Caco-2 (cell line): Measurements from ENCODE around the gene IGSF3. TPM values are rescaled to one million over a fixed set of nuclear protein-coding genes. Genes with fewer than 3 reads are reported as not detected.
A peak's percentile ranks its signal among the peaks of the same experiment; 100 is the strongest.
"Not testable (repeated sequence)": the region's sequence is repeated elsewhere in the genome, so short reads cannot be mapped to it uniquely, and the experiment has no call there.

Source experiments
- BruUV-seq: library from RNA; stranded (reverse); fragments of 400-500 nt; replicated peaks from 2 replicates; lab custom pipeline; 2021; lab: Mats Ljungman, UMichigan
- CTCF ChIA-PET: fragments of 300-600 bp; sonication (Branson Sonifier 250); formaldehyde crosslinking; loops from one replicate; lab custom pipeline; 2022; ENCODE audit warnings: antibody characterized with exemption; lab: Charles Lee
- POLR2A ChIA-PET: fragments of 300-600 bp; sonication (Branson Sonifier 250); formaldehyde crosslinking; loops from one replicate; lab custom pipeline; 2022; ENCODE audit warnings: antibody characterized with exemption; lab: Charles Lee
- DNase-seq, 2 experiments: peaks; one replicate each; pipeline versions ENCODE4 v3.0.0 to v3.0.0-alpha.2; 2020 to 2022
- H3K27me3 ChIP-seq: replicated peaks from 2 replicates; pipeline ENCODE4 v1.6.0; 2011; ENCODE audit warnings: low read length; ENCODE audit not compliant: control insufficient read depth, insufficient read depth
- H3K36me3 ChIP-seq: 2 replicates; pipeline ENCODE4 v1.5.1; 2011; ENCODE audit warnings: low read length; ENCODE audit not compliant: control insufficient read depth, insufficient read depth
- H3K4me1 ChIP-seq: fragments of 250-450 bp; sonication (Bioruptor Pico); 2 replicates; pipeline ENCODE4 v1.5.1; 2020; ENCODE audit warnings: mild to moderate bottlenecking
- H3K4me3 ChIP-seq: 2 replicates; pipeline ENCODE4 v1.5.1; 2011; ENCODE audit warnings: low read depth, mild to moderate bottlenecking, control low read depth, low read length
- H3K9me3 ChIP-seq: fragments of 250-450 bp; sonication (Bioruptor Pico); 2 replicates; pipeline ENCODE4 v1.5.1; 2020; ENCODE audit warnings: mild to moderate bottlenecking, moderate library complexity
- H3K27ac Mint-ChIP-seq: one replicate; pipeline ENCODE4 v1.8.0; 2022; ENCODE audit warnings: mixed read lengths; ENCODE audit not compliant: unreplicated experiment
- H3K27me3 Mint-ChIP-seq: one replicate; pipeline ENCODE4 v1.8.0; 2022; ENCODE audit warnings: mixed read lengths; ENCODE audit not compliant: insufficient read depth, unreplicated experiment
- H3K36me3 Mint-ChIP-seq: one replicate; pipeline ENCODE4 v1.8.0; 2022; ENCODE audit warnings: mild to moderate bottlenecking, mixed read lengths; ENCODE audit not compliant: insufficient read depth, unreplicated experiment
- H3K4me1 Mint-ChIP-seq: one replicate; pipeline ENCODE4 v1.8.0; 2022; ENCODE audit warnings: low read depth, mixed read lengths; ENCODE audit not compliant: unreplicated experiment
- H3K4me3 Mint-ChIP-seq: one replicate; pipeline ENCODE4 v1.8.0; 2022; ENCODE audit warnings: mild to moderate bottlenecking, moderate library complexity, mixed read lengths; ENCODE audit not compliant: unreplicated experiment
- H3K9me3 Mint-ChIP-seq: one replicate; pipeline ENCODE4 v1.8.0; 2022; ENCODE audit warnings: mixed read lengths; ENCODE audit not compliant: unreplicated experiment
- CTCF ChIP-seq, 2 experiments: fragments of 200-600 bp in 1 of 2; IDR thresholded peaks; 1 replicate in 1 of 2; 2 replicates in 1 of 2; pipeline versions ENCODE4 v1.5.1 to v1.8.0; 2011 to 2022; ENCODE audit warnings: antibody characterized with exemption in 1 of 2, control low read depth in 1 of 2, inconsistent platforms in 1 of 2, low read depth in 1 of 2, low read length in 1 of 2, mild to moderate bottlenecking in 1 of 2, moderate library complexity in 1 of 2; ENCODE audit not compliant: insufficient read depth in 1 of 2, severe bottlenecking in 1 of 2, unreplicated experiment in 1 of 2
- intact Hi-C: fragments of 100-400 bp; cut with micrococcal nuclease; formaldehyde crosslinking; loops from one replicate; pipeline ENCODE4 v1.10.0; 2022; ENCODE audit not compliant: unreplicated experiment
- total RNA-seq: library from RNA; stranded (reverse); gene quantifications from 2 replicates; pipeline ENCODE4 v1.2.3, GENCODE V29; 2022

IGSF3 gene
- total RNA-seq, 1 experiment from 2014 or later = 24.0 TPM

GRCh38 chr1:116596742-116597307 lies 70.7 kb downstream of the IGSF3 start:
- CTCF ChIA-PET = interaction anchor here (2.1 kb wide), 1 partner anchor 22 kb away, joined by 11 read pairs; no protein-coding TSS in a partner anchor
- H3K9me3 ChIP-seq, H3K27ac Mint-ChIP-seq, H3K4me1 ChIP-seq, H3K27me3 ChIP-seq, H3K4me1 Mint-ChIP-seq, BruUV-seq, H3K9me3 Mint-ChIP-seq, H3K27me3 Mint-ChIP-seq, H3K4me3 Mint-ChIP-seq, H3K36me3 ChIP-seq, H3K4me3 ChIP-seq, DNase-seq, POLR2A ChIA-PET: not testable (repeated sequence)
- intact Hi-C loops = loop anchor here (1.0 kb wide), 1 partner anchor 23 kb away; no protein-coding TSS in a partner anchor
- H3K36me3 Mint-ChIP-seq = peaks cover 10% of the 10 kb centered on the region

- CTCF ChIA-PET = interaction anchor here (2.1 kb wide), 1 partner anchor 21 kb away, joined by 11 read pairs; no protein-coding TSS in a partner anchor
- H3K27me3 Mint-ChIP-seq, POLR2A ChIA-PET, H3K4me3 Mint-ChIP-seq, H3K9me3 ChIP-seq, H3K4me3 ChIP-seq, DNase-seq, H3K4me1 ChIP-seq, H3K27me3 ChIP-seq, H3K9me3 Mint-ChIP-seq, BruUV-seq, H3K4me1 Mint-ChIP-seq, H3K36me3 ChIP-seq: not testable (repeated sequence)
- intact Hi-C loops = loop anchor here (1.0 kb wide), 1 partner anchor 22 kb away; no protein-coding TSS in a partner anchor
- Mint-ChIP-seq H3K27ac (peak overlapping the region; percentile 25), H3K36me3 (peaks cover 10% of the 10 kb centered on the region)
- peak in 1 of 2 experiments; percentile 10 for TF ChIP-seq CTCF (IDR thresholded peaks at IDR 0.05; ENCODE audit: insufficient read depth in 1 of 2, low read depth in 1 of 2, low read length in 1 of 2, severe bottlenecking in 1 of 2, unreplicated experiment in 1 of 2)
Measured at GRCh38 chr1:116595946-116596741, 71.4 kb downstream of the IGSF3 start.

- H3K27ac Mint-ChIP-seq, H3K4me3 Mint-ChIP-seq, H3K9me3 ChIP-seq, H3K4me3 ChIP-seq, H3K4me1 Mint-ChIP-seq, H3K27me3 Mint-ChIP-seq, DNase-seq, H3K9me3 Mint-ChIP-seq, intact Hi-C loops, H3K27me3 ChIP-seq, H3K36me3 ChIP-seq, H3K4me1 ChIP-seq, BruUV-seq, POLR2A ChIA-PET: not testable (repeated sequence)
- peaks cover 10% of the 10 kb centered on the region for H3K36me3 Mint-ChIP-seq
- CTCF ChIA-PET = interaction anchor here (2.1 kb wide), 1 partner anchor 20 kb away, joined by 11 read pairs; no protein-coding TSS in a partner anchor
Measured at GRCh38 chr1:116595065-116595840, 72.3 kb downstream of the IGSF3 start.

GRCh38 chr1:116593977-116594376 lies 73.6 kb downstream of the IGSF3 start:
- H3K4me1 ChIP-seq, H3K4me3 Mint-ChIP-seq, intact Hi-C loops, H3K36me3 ChIP-seq, H3K27ac Mint-ChIP-seq, DNase-seq, BruUV-seq, H3K4me3 ChIP-seq, CTCF ChIA-PET, H3K27me3 Mint-ChIP-seq, POLR2A ChIA-PET, H3K4me1 Mint-ChIP-seq, H3K9me3 ChIP-seq, H3K27me3 ChIP-seq, H3K9me3 Mint-ChIP-seq: not testable (repeated sequence)
- peaks cover 10% of the 10 kb centered on the region for H3K36me3 Mint-ChIP-seq

- H3K4me3 Mint-ChIP-seq, H3K4me1 ChIP-seq, H3K27me3 Mint-ChIP-seq, CTCF ChIA-PET, H3K27me3 ChIP-seq, POLR2A ChIA-PET, DNase-seq, H3K9me3 Mint-ChIP-seq, BruUV-seq, H3K4me3 ChIP-seq, H3K27ac Mint-ChIP-seq, H3K4me1 Mint-ChIP-seq, H3K9me3 ChIP-seq, H3K36me3 ChIP-seq, intact Hi-C loops: not testable (repeated sequence)
- H3K36me3 Mint-ChIP-seq = peaks cover 10% of the 10 kb centered on the region
Measured at GRCh38 chr1:116593401-116593800, 74.1 kb downstream of the IGSF3 start.
